Activated naive CD4-positive, alpha-beta T cell treated with anti-CD3 and anti-CD28 coated beads for 36 hours (primary cell): ENCODE measurements around the gene ACVRL1. TPM values are rescaled to one million over a fixed set of nuclear protein-coding genes. Genes with fewer than 3 reads are reported as not detected.

Experiments used
- CTCF ChIA-PET: fragments of 350-600 bp; sonication (Branson Sonifier 250); formaldehyde crosslinking; loops from one replicate; lab custom pipeline; 2021; ENCODE audit warnings: antibody characterized with exemption; lab: Charles Lee
- DNase-seq: peaks from one replicate; pipeline ENCODE4 v3.0.0-alpha.2; 2020
- H3K27ac Mint-ChIP-seq: one replicate; pipeline ENCODE4 v1.8.0; 2021; ENCODE audit warnings: mild to moderate bottlenecking, mixed read lengths
- H3K27me3 Mint-ChIP-seq: one replicate; pipeline ENCODE4 v1.8.0; 2021; ENCODE audit warnings: low read depth, mixed read lengths
- H3K36me3 Mint-ChIP-seq: one replicate; pipeline ENCODE4 v1.8.0; 2021; ENCODE audit warnings: low read depth, mixed read lengths
- H3K4me1 Mint-ChIP-seq: one replicate; pipeline ENCODE4 v1.8.0; 2021; ENCODE audit warnings: low read depth, mixed read lengths
- H3K4me3 Mint-ChIP-seq: one replicate; pipeline ENCODE4 v1.8.0; 2021; ENCODE audit warnings: mild to moderate bottlenecking, moderate library complexity, mixed read lengths
- H3K9me3 Mint-ChIP-seq: one replicate; pipeline ENCODE4 v1.8.0; 2021; ENCODE audit warnings: mixed read lengths
- intact Hi-C: fragments of 100-400 bp; cut with micrococcal nuclease; formaldehyde crosslinking; loops from one replicate; pipeline ENCODE4 v1.15.1; 2023
- total RNA-seq, 2 experiments: library from RNA; stranded (reverse); gene quantifications; one replicate each; pipeline ENCODE4 v1.2.3, GENCODE V29; 2021

ACVRL1 gene
- total RNA-seq, 2 experiments from 2014 or later: not detected

DNA sequence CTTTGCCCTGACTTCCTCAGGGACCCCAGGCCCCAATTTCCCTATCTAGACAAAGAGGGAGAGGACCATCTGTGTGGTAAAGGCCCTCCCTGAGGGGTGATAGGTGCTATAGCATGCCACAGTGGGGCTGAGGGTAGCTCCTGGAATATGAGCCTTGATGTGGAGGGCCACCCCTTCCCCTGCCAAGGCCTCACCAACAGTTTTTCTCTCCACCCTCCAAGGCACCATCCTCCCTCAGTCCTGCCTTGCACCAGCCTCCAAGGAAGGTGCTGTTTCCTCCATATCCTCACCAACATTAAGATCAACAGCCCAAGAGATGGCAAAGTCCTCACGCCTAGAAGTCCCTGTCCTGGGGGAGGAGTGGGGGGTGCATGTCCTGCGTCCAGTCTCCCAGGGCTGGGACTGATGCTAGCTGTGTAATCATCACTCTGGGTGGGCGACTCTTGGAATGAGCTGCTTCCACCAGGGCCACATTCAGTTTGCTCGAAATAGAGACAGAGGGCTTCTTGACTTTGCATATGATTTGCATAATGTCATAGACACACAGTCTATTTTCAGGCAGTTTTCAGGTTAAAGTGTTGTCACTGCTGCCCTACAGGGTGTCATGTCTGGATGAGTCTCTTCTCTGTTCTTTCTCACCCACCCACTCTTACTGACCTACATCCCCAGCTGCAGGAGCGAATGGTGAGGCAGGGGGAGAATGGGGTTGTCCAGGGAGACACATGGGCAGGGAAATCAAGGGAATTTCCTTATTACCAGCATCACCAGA is 17.4 kb downstream of the ACVRL1 start:
- H3K4me1 Mint-ChIP-seq: peaks cover 17% of the 10 kb centered on the region
- CTCF ChIA-PET: interaction anchor here (0.7 to 4.7 kb wide), 7 partner anchors 10 to 132 kb away, joined by 3 to 25 read pairs (median 5); no protein-coding TSS in a partner anchor
- H3K27me3 Mint-ChIP-seq: no peaks in the 10 kb centered on the region
- H3K36me3 Mint-ChIP-seq: no peaks in the 10 kb centered on the region
- H3K27ac Mint-ChIP-seq: no peak overlapping the region
- H3K9me3 Mint-ChIP-seq: no peaks in the 10 kb centered on the region
- intact Hi-C loops: no loop called here
- DNase-seq: no peak
- H3K4me3 Mint-ChIP-seq: no peak overlapping the region

DNA sequence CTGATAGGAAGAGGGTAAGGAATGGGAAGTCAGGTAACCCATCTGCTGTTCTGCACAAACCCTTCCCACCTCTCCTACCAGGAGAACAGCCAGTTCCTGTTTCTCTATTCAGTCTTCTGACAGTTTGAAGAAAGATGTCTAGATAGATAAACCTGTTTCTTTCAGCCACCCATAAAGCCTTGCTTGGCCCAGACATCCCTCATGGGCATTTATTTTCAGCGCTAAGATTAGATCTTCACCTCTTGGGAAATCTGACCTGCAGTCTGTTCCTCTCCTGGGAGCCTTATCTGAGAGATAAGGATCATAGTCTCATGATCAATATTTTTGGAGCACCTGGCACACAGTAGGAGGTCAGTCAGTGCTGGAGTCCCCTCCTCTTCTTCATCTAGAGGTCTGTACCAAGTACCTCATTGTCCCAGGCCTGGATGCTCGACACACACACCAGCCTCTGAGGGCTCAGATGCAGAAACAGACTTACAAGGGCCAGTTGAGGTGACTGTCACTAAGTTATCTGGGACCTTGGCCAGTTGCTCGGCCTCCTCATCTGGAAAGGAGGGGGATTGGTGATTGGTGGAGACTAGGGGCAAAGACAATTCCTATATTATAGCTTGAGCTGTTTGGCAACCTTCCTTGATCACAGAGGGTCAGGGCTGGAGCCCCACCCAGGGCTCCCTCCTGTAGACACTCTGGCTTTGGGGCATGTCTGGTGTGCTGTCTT is 18.2 kb downstream of the ACVRL1 start:
- H3K9me3 Mint-ChIP-seq: no peaks in the 10 kb centered on the region
- H3K4me1 Mint-ChIP-seq: peaks cover 17% of the 10 kb centered on the region
- no peak for DNase-seq
- no peaks in the 10 kb centered on the region for H3K36me3 Mint-ChIP-seq
- H3K27ac Mint-ChIP-seq: no peak overlapping the region
- CTCF ChIA-PET: interaction anchor here (0.7 to 4.7 kb wide), 8 partner anchors 9 to 132 kb away, joined by 3 to 28 read pairs (median 5); no protein-coding TSS in a partner anchor
- intact Hi-C loops: loop anchor here (1.0 kb wide), 2 partner anchors 55 to 99 kb away; no protein-coding TSS in a partner anchor
- H3K4me3 Mint-ChIP-seq: no peak overlapping the region
- no peaks in the 10 kb centered on the region for H3K27me3 Mint-ChIP-seq

DNA sequence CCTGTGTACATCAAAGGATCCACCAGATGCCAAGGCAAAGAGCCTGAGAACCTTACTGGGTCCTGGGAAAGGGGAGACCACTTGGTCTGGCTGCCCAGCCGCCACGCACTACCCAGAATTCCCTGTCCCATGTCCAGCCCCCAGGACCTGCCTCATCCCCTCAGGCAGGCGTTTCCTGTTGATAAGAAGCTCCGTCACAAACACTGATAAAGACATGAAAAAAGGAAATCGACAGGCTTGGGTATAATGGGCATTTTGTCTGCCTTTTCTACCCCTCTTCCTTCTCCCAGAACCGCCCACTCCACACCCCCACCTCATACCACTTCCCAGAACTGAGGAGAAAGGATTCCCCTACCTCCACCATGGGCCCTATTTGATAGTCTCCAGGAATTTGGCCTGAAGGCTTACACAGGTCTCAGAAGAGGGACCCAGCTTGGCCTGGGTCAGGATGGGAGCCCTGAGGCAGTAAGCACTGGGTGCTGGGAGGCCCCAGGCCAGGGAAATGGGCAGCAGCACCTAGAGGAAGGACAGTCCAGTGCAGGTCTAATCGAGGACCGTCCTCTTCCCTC is 18.8 kb downstream of the ACVRL1 start:
- Mint-ChIP-seq H3K27me3 (no peaks in the 10 kb centered on the region), H3K27ac (no peak overlapping the region), H3K9me3 (no peaks in the 10 kb centered on the region), H3K36me3 (no peaks in the 10 kb centered on the region), H3K4me1 (peaks cover 17% of the 10 kb centered on the region), H3K4me3 (no peak overlapping the region)
- intact Hi-C loops: loop anchor here (1.0 kb wide), 2 partner anchors 54 to 98 kb away; no protein-coding TSS in a partner anchor
- DNase-seq: no peak
- CTCF ChIA-PET: interaction anchor here (1.2 to 2.7 kb wide), 8 partner anchors 19 to 97 kb away, joined by 3 to 28 read pairs (median 4); partner anchors contain the start of gene ACVRL1

DNA sequence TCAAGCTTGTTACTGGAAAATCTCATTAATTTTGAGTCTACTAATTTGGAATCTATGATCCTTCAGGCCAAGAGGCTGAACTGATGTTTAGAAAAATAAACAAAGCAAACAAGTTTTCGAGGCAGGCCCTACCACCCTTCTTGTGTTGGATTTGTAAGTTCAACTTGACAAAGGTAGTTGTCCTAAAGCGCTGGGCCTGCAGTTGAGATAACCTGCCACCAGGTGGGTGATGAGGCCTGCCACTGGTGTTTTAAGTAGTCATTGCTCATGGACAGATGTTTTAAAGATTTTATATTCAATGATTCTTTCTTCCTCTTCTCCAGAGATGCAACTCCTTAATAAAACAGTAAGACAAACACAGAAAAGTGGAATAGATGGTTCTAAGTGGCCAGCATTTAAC is 19.4 kb downstream of the ACVRL1 start:
- no peaks in the 10 kb centered on the region for H3K27me3 Mint-ChIP-seq
- H3K36me3 Mint-ChIP-seq: no peaks in the 10 kb centered on the region
- H3K27ac Mint-ChIP-seq: no peak overlapping the region
- CTCF ChIA-PET: interaction anchor here (0.9 to 2.7 kb wide), 15 partner anchors 20 to 195 kb away, joined by 3 to 28 read pairs (median 3); partner anchors contain the start of gene ACVRL1
- no peaks in the 10 kb centered on the region for H3K9me3 Mint-ChIP-seq
- peak; percentile 83 for DNase-seq
- intact Hi-C loops: loop anchor here (1.0 kb wide), 2 partner anchors 54 to 98 kb away; no protein-coding TSS in a partner anchor
- peaks cover 17% of the 10 kb centered on the region for H3K4me1 Mint-ChIP-seq
- no peak overlapping the region for H3K4me3 Mint-ChIP-seq

DNA sequence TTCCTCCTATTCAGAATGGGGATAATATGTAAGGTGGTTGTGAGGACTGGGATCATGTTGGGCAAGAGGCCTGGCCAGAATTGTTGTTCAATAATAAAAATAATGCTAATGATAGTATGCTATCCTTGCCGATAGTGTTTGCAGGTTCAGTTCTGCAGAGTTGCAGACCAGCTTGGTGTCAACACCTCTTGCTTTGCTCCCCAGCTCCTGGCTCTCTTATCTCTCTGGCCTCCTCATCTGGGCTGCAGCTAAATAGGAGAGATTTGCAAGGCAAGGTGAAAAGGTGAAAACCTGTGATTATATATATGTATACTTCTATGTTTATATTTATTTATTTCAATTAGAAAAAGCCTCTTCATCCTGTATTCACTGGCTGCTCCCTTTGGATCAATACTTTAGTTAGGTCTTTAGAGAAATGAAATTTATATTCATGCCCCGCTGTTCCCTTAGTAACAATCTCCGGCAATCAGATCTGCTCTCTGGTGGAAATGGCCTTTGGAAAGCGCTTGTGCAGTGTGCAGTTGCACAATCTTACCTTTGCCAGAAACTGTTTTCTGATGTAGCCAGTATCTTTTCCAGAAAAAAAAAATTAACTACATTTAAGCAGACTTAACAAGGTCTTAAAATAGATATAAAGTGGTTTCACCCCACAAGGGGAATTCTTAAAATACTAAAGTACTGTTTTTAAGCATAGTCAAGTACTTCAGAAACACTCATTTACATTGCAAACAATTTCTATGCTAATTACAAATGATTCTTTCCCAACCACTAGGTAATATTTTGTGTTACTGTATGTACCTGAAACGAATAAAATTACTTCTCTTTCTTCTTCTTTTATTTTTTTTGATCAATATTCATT is 25.1 kb downstream of the ACVRL1 start:
- intact Hi-C loops: no loop called here
- Mint-ChIP-seq H3K27me3 (no peaks in the 10 kb centered on the region), H3K27ac (no peak overlapping the region), H3K4me3 (no peak overlapping the region), H3K36me3 (no peaks in the 10 kb centered on the region), H3K9me3 (no peaks in the 10 kb centered on the region), H3K4me1 (no peaks in the 10 kb centered on the region)
- CTCF ChIA-PET: interaction anchor here (0.5 kb wide), 1 partner anchor 45 kb away, joined by 3 read pairs; no protein-coding TSS in a partner anchor
- no peak for DNase-seq

DNA sequence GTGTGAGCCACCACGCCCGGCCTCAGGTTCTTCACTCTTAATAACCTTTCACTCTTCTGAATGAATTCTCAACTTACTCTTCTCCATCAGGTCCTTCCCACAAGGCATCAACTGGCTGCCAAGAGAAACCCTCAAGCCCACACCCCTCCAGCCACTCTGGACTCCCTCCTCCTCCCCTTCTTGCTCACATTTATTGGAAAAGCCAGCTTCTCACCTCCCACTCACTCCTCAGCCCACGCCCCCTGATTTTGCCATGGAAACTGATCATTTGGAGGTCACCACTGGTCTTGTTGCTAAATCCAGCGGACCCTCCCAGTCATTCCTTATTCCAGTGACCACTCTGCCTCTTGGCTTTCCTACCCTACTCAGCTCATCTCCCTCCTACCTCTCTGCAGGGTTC is 26.8 kb downstream of the ACVRL1 start:
- H3K4me3 Mint-ChIP-seq: no peak overlapping the region
- DNase-seq: no peak
- H3K27me3 Mint-ChIP-seq: no peaks in the 10 kb centered on the region
- CTCF ChIA-PET: interaction anchor here (0.6 to 1.8 kb wide), 5 partner anchors 9 to 47 kb away, joined by 3 to 6 read pairs (median 3); no protein-coding TSS in a partner anchor
- intact Hi-C loops: no loop called here
- no peaks in the 10 kb centered on the region for H3K36me3 Mint-ChIP-seq
- no peaks in the 10 kb centered on the region for H3K4me1 Mint-ChIP-seq
- H3K27ac Mint-ChIP-seq: no peak overlapping the region
- no peaks in the 10 kb centered on the region for H3K9me3 Mint-ChIP-seq

DNA sequence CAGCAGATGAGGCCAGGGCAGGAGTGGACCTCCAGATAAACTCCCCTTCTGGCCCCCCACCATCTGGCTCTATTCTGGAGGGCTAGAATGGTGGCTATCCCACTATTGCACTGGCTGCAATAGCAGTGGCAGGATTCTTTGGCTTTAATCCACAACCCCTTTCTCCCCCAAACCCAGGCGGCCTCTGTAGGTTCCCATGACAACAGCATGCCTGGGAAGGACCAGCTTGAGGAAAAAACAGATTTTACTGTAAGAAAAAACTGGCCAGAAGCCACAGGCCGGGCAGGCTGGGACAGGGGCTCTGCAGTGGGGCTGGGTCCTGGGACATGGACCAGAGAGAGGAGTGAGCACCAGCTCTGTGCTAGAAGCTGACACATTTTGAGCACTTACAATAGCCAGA is 30.6 kb downstream of the ACVRL1 start:
- Mint-ChIP-seq H3K9me3 (no peaks in the 10 kb centered on the region), H3K36me3 (no peaks in the 10 kb centered on the region), H3K4me1 (peaks cover 4% of the 10 kb centered on the region), H3K27ac (no peak overlapping the region), H3K27me3 (no peaks in the 10 kb centered on the region), H3K4me3 (no peak overlapping the region)
- CTCF ChIA-PET: interaction anchor here (0.7 to 1.6 kb wide), 3 partner anchors 13 to 38 kb away, joined by 3 to 4 read pairs (median 3); no protein-coding TSS in a partner anchor
- intact Hi-C loops: no loop called here
- no peak for DNase-seq

DNA sequence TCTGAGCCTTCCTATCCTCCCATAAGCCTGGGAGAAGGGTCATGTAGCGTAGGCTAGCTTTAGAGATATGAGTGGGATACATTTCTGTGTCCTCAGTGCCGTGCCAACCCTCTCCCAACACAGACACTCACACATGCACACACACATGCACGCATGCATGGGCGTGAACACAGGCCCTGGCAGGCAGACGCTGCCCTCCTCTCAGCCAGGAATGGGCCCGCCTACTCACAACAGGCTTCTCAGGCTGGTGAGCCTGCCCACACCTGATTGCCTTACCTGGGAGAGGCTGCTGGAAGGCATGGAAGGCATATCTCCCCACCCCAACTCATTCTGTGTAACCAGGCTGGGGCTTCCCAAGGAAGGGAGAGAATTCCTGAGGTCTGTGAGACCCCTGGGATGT is 31.4 kb downstream of the ACVRL1 start:
- CTCF ChIA-PET: interaction anchor here (0.6 to 1.6 kb wide), 4 partner anchors 12 to 385 kb away, joined by 3 to 4 read pairs (median 3); no protein-coding TSS in a partner anchor
- no peaks in the 10 kb centered on the region for H3K9me3 Mint-ChIP-seq

DNA sequence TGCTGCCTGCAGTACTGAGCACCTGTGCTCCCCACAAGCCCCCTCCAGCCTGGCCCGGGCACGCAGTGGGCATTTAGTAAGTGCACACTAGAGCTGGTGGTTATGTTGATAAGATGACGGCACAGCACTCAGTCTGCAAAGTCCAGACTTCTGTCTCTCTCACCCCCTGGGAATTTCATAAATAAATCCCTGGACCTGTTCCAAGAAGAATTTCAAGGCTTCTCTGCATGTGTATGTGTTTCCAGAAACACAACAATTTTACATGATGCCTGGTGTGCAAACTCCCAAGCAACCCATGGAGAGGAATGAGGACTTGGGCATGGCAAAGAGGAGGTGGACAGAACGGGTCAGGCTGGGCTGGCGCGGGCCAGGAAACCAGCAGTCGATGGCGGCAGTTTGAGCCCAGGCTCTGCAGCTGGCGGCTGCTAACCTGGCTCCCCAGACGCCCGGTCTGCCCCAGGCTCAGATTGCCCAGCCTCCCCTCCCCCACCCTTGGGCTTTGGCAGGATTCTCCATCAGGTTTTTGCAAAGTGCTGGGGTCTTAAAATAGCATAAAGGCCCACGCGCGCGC is 33.8 kb downstream of the ACVRL1 start:
- H3K36me3 Mint-ChIP-seq: peaks cover 7% of the 10 kb centered on the region
- CTCF ChIA-PET: no interaction called here
- DNase-seq: no peak
- intact Hi-C loops: no loop called here
- H3K27ac Mint-ChIP-seq: no peak overlapping the region
- peaks cover 14% of the 10 kb centered on the region for H3K9me3 Mint-ChIP-seq
- H3K4me1 Mint-ChIP-seq: peaks cover 4% of the 10 kb centered on the region
- H3K4me3 Mint-ChIP-seq: no peak overlapping the region
- H3K27me3 Mint-ChIP-seq: no peaks in the 10 kb centered on the region

More for the DNA sequence above, 31.4 kb downstream of the ACVRL1 start:
- DNase-seq: no peak
- intact Hi-C loops: no loop called here
- Mint-ChIP-seq H3K4me1 (peaks cover 4% of the 10 kb centered on the region), H3K27me3 (no peaks in the 10 kb centered on the region), H3K36me3 (no peaks in the 10 kb centered on the region), H3K4me3 (no peak overlapping the region), H3K27ac (no peak overlapping the region)

DNA sequence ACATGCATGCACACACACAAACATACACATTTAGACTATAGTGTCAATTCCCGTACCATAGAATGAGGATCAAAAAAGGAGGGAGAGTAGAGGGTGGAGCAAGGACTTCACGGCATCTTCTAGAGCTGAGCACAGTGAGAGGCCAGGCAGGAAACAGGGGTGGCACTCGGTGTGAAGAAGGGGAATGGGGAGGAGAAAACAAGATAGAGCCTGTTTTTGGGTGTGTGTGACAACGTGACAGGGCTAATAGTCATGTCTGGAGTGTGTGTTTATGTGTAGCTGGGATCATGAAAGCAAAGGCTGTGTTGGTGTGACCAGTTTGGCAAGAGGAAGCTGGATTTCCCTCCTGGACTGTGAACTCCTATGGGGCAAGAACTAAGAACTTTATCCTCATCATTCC is 34.3 kb downstream of the ACVRL1 start:
- Mint-ChIP-seq H3K4me1 (peaks cover 4% of the 10 kb centered on the region), H3K9me3 (peaks cover 14% of the 10 kb centered on the region), H3K4me3 (no peak overlapping the region), H3K27ac (no peak overlapping the region), H3K36me3 (peaks cover 7% of the 10 kb centered on the region), H3K27me3 (no peaks in the 10 kb centered on the region)
- intact Hi-C loops: no loop called here
- CTCF ChIA-PET: no interaction called here
- no peak for DNase-seq

DNA sequence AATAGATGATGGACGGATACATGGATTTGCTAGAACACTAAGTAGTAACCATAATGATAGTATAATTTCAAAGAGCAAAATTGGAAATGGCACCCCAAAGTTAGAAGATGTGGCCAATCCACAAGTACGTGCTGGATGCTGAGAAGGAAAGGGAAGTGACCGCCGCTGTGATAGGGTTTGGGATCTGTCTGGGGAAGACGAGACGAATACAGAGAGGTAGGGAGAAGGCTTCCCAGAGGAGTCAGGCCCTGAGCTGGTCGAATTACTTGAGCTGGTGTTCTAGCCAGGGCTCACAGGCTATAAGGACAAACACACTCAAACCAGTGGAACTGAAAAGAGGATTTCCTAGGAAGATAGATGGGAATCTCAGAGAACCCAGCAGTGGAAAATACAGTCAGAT is 34.8 kb downstream of the ACVRL1 start:
- CTCF ChIA-PET: no interaction called here
- Mint-ChIP-seq H3K4me1 (peaks cover 4% of the 10 kb centered on the region), H3K27me3 (no peaks in the 10 kb centered on the region), H3K4me3 (no peak overlapping the region), H3K9me3 (peaks cover 14% of the 10 kb centered on the region), H3K36me3 (peaks cover 7% of the 10 kb centered on the region), H3K27ac (no peak overlapping the region)
- no peak for DNase-seq
- intact Hi-C loops: no loop called here
